GM23338 (cell line): ENCODE measurements around the gene HYAL4. TPM values are rescaled to one million over a fixed set of nuclear protein-coding genes. Genes with fewer than 3 reads are reported as not detected.

Experiments used
- ATAC-seq: fragments of 200-7000 bp; cut with Tn5 transposase; 3 replicates; pipeline ENCODE4 v1.9.1; 2020
- DNase-seq: peaks from one replicate; pipeline ENCODE4 v3.0.0-alpha.2; 2015; ENCODE audit warnings: low spot score
- H2AFZ ChIP-seq: fragments of 200-600 bp; sonication (generic); 2 replicates; pipeline ENCODE4 v1.8.0; 2016; ENCODE audit warnings: antibody characterized with exemption, mild to moderate bottlenecking, moderate library complexity
- H3F3A ChIP-seq: fragments of 200-600 bp; sonication (generic); replicated peaks from 2 replicates; pipeline ENCODE4 v1.8.0; 2017; ENCODE audit warnings: antibody characterized with exemption, mixed run types, low read depth
- H3K27ac ChIP-seq: fragments of 200-600 bp; sonication (generic); 2 replicates; pipeline ENCODE4 v1.6.1; 2016; ENCODE audit warnings: low read depth
- H3K27me3 ChIP-seq: fragments of 200-600 bp; sonication (generic); 2 replicates; pipeline ENCODE4 v1.8.0; 2016; ENCODE audit warnings: mild to moderate bottlenecking, mixed run types, moderate library complexity; ENCODE audit not compliant: insufficient read depth
- H3K36me3 ChIP-seq: fragments of 200-600 bp; sonication (generic); 2 replicates; pipeline ENCODE4 v1.8.0; 2016; ENCODE audit warnings: mild to moderate bottlenecking; ENCODE audit not compliant: insufficient read depth
- H3K4me1 ChIP-seq: fragments of 200-600 bp; sonication (generic); 2 replicates; pipeline ENCODE4 v1.8.0; 2016; ENCODE audit warnings: mild to moderate bottlenecking, moderate library complexity; ENCODE audit not compliant: insufficient read depth
- H3K4me2 ChIP-seq: fragments of 200-600 bp; sonication (generic); 2 replicates; pipeline ENCODE4 v1.7.1; 2017; ENCODE audit warnings: mixed run types
- H3K4me3 ChIP-seq: fragments of 200-600 bp; sonication (generic); 2 replicates; pipeline ENCODE4 v1.6.1; 2016; ENCODE audit warnings: mixed run types
- H3K79me2 ChIP-seq: fragments of 200-600 bp; sonication (generic); replicated peaks from 2 replicates; pipeline ENCODE4 v1.8.0; 2017; ENCODE audit warnings: mild to moderate bottlenecking; ENCODE audit not compliant: insufficient read depth
- H3K9me2 ChIP-seq: fragments of 200-600 bp; sonication (generic); 2 replicates; pipeline ENCODE4 v1.8.0; 2017; ENCODE audit not compliant: insufficient read depth
- H4K20me1 ChIP-seq: fragments of 200-600 bp; sonication (generic); replicated peaks from 2 replicates; pipeline ENCODE4 v1.8.0; 2017; ENCODE audit warnings: mild to moderate bottlenecking; ENCODE audit not compliant: insufficient read depth
- H3K27ac Mint-ChIP-seq: 2 replicates; pipeline ENCODE4 v1.8.0; 2020; ENCODE audit warnings: inconsistent platforms, mild to moderate bottlenecking, moderate library complexity, mixed read lengths
- H3K27me3 Mint-ChIP-seq: 3 replicates; pipeline ENCODE4 v1.8.0; 2022; ENCODE audit warnings: low read depth, mild to moderate bottlenecking, moderate library complexity, mixed read lengths, inconsistent platforms; ENCODE audit not compliant: insufficient read depth, poor library complexity
- H3K36me3 Mint-ChIP-seq: 3 replicates; pipeline ENCODE4 v1.8.0; 2021; ENCODE audit warnings: low read depth, mild to moderate bottlenecking, inconsistent platforms, moderate library complexity, mixed read lengths
- H3K4me1 Mint-ChIP-seq: 3 replicates; pipeline ENCODE4 v1.8.0; 2020; ENCODE audit warnings: mild to moderate bottlenecking, inconsistent platforms, mixed read lengths
- H3K4me3 Mint-ChIP-seq: 3 replicates; pipeline ENCODE4 v1.8.0; 2021; ENCODE audit warnings: moderate library complexity, mild to moderate bottlenecking, inconsistent platforms, mixed read lengths
- H3K9me3 Mint-ChIP-seq: 3 replicates; pipeline ENCODE4 v1.8.0; 2020; ENCODE audit warnings: moderate library complexity, mild to moderate bottlenecking, inconsistent platforms, mixed read lengths
- CREB1 ChIP-seq: fragments of 250-450 bp; sonication (Bioruptor Pico); IDR thresholded peaks from 2 replicates; pipeline ENCODE4 v1.5.0; 2020; ENCODE audit warnings: low read depth, mild to moderate bottlenecking, moderate library complexity
- STAT1 ChIP-seq: IDR thresholded peaks from one replicate; pipeline ENCODE4 v1.6.1; 2016; ENCODE audit warnings: antibody characterized with exemption; ENCODE audit not compliant: unreplicated experiment
- polyA plus RNA-seq: library from polyadenylated mRNA; unstranded; fragments of >200 nt; fragmentation: Nextera tagmentation; extraction: Ambion mirVana; gene quantifications from 2 replicates; pipeline ENCODE4 v1.2.1, GENCODE V29; 2016
- total RNA-seq: library from RNA; depleted of rRNA; stranded (reverse); fragments of >200 nt; shearing (Covaris generic); gene quantifications from 2 replicates; pipeline ENCODE4 v1.2.3, GENCODE V29; 2014; rRNA removed

Gene HYAL4
- total and polyA plus RNA-seq, 2 experiments from 2014 or later, result not detected

DNA sequence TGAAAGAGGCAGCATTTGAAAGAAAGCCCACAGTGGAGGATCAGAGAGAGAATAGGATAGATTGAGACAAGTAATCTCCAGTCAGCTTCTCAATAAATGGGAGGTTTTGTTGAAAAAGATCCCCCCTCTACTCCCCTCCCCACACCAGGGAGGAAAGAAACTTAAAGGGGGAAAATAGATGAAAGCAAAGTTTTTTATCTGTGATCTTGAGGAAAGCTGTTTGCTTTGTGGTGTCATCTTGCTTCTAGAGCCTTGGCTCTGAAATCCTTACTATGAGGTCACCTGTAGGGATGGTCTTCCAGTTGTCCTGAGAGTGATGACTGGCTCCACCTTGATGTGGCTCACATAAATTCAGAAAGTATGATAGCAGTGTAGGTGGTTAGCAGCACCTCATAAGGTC lies 80.0 kb downstream of the HYAL4 start, which contains the start of gene SPAM1:
Gene SPAM1 (plus strand): TSS at position 301 of the 400 bp plus-strand sequence. CDS start 28,330 bp downstream, outside the sequence.
- DNase-seq (no peak), ATAC-seq (no peak)
- no peak within 1 kb of the TSS for H3K27ac Mint-ChIP-seq
- Histone ChIP-seq H3F3A (no peaks in the 10 kb centered on the region), H3K4me1 (peaks cover 17% of the 10 kb centered on the region), H3K79me2 (no peaks in the 10 kb centered on the region), H3K36me3 (no peaks in the 10 kb centered on the region), H3K27me3 (no peaks in the 10 kb centered on the region), H3K27ac (no peak within 1 kb of the TSS), H3K4me3 (no peak within 1 kb of the TSS), H3K9me2 (peaks cover 4% of the 10 kb centered on the region), H4K20me1 (no peaks in the 10 kb centered on the region), H3K4me2 (no peak within 1 kb of the TSS), H2AFZ (no peak within 1 kb of the TSS)
- no peaks in the 10 kb centered on the region; the same call in 2 of the 3 replicates for H3K36me3 Mint-ChIP-seq
- H3K4me3 Mint-ChIP-seq, result no peak within 1 kb of the TSS
- H3K4me1 Mint-ChIP-seq, result peaks cover 19% of the 10 kb centered on the region
- no peak for TF ChIP-seq CREB1 (CRISPR knock-in tag)
- TF ChIP-seq STAT1, result no peak
- H3K27me3 Mint-ChIP-seq, result no peaks in the 10 kb centered on the region
- H3K9me3 Mint-ChIP-seq, result peaks cover 3% of the 10 kb centered on the region; the same call in 2 of the 3 replicates

Other genes with a start within 250 kb of the HYAL4 start
- not detected in 2 replicates for gene ASB15, start 243.3 kb upstream of the HYAL4 start, total RNA-seq
- gene ASB15, start 243.3 kb upstream of the HYAL4 start, polyA plus RNA-seq, result not detected in 2 replicates
- gene LMOD2, start 189.3 kb upstream of the HYAL4 start, total RNA-seq, result not detected in 2 replicates
- not detected in 2 replicates for gene LMOD2, start 189.3 kb upstream of the HYAL4 start, polyA plus RNA-seq
- 45.3 and 57.0 TPM in 2 replicates for gene WASL, start 96.2 kb upstream of the HYAL4 start, total RNA-seq
- gene WASL, start 96.2 kb upstream of the HYAL4 start, polyA plus RNA-seq, result 35.6 and 36.4 TPM in 2 replicates
- not detected in 2 replicates for gene SPAM1, start 80.1 kb downstream of the HYAL4 start, total RNA-seq
- gene SPAM1, start 80.1 kb downstream of the HYAL4 start, polyA plus RNA-seq, result not detected in 2 replicates
- gene TMEM229A, start 187.9 kb downstream of the HYAL4 start, total RNA-seq, result 0.16 and 0.80 TPM in 2 replicates
- 0.63 and 0.94 TPM in 2 replicates for gene TMEM229A, start 187.9 kb downstream of the HYAL4 start, polyA plus RNA-seq